Measurements from ENCODE around the gene MCU.

Gene MCU

DNA sequence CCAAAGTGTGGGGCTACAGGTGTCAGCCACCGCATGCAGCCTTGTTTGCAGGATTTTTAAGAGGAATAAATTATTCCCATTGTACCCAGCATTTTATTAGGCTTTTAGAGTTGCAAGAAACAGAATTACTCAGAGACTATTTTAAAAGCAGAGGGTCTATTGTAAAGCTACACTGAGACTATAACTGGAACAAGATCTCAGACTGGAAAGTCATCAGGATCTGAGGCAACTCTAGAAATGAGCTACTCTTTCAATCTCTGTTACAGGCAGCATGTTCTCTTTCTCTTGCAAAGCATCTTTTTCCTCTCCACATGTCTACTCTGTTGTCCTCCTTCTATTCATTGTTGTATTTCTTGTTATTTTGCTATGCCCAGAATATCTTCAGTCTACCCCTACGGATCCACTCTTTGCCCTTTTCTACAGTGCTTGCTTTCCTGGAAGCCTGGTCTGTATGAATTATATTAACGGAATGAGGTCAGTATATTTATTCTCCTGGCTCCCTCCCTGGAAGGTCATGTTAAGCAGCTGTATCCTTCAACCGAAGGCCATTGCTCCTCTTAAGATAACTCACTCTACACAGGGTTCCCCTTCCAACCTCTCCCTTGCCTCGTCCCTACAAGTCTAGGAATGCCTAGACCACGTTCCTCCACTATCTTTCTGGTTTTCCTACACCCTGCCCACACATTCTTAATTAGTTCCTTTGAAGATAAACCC lies 38.4 kb upstream of the MCU start:
- H3K4me3 ChIP-seq (ENCODE audit: low read depth, low read length), result no peak overlapping the region
- TF ChIP-seq, protein P1, sequence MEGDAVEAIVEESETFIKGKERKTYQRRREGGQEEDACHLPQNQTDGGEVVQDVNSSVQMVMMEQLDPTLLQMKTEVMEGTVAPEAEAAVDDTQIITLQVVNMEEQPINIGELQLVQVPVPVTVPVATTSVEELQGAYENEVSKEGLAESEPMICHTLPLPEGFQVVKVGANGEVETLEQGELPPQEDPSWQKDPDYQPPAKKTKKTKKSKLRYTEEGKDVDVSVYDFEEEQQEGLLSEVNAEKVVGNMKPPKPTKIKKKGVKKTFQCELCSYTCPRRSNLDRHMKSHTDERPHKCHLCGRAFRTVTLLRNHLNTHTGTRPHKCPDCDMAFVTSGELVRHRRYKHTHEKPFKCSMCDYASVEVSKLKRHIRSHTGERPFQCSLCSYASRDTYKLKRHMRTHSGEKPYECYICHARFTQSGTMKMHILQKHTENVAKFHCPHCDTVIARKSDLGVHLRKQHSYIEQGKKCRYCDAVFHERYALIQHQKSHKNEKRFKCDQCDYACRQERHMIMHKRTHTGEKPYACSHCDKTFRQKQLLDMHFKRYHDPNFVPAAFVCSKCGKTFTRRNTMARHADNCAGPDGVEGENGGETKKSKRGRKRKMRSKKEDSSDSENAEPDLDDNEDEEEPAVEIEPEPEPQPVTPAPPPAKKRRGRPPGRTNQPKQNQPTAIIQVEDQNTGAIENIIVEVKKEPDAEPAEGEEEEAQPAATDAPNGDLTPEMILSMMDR (IDR thresholded peaks at IDR 0.05; ENCODE audit: low read depth, low read length, missing control alignments), result no peak
- in situ Hi-C loops (cut with HindIII; ENCODE audit: low sequenced_read_pairs), result no loop called here
- no peak for DNase-seq (ENCODE audit: low read depth)

DNA sequence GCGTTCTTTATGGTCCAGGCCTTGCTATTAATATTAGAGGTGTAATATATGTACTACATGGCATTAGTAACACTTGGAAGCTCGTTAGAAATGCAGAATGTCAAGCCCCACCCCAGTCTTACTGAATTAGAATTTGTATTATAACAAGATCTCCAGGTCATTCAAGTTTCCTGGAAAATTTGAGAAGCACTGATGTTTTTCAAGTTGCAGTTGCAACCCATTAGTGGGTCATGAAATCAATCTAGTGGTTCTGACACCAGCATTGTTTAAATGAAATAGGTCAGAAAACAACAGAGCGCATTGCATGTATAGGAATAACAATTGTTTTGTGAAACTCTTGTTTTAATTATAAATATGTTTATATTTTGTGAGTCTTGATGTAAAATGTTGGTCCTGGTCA lies 37.2 kb upstream of the MCU start:
- H3K4me3 ChIP-seq (ENCODE audit: low read depth, low read length), result no peak overlapping the region

DNA sequence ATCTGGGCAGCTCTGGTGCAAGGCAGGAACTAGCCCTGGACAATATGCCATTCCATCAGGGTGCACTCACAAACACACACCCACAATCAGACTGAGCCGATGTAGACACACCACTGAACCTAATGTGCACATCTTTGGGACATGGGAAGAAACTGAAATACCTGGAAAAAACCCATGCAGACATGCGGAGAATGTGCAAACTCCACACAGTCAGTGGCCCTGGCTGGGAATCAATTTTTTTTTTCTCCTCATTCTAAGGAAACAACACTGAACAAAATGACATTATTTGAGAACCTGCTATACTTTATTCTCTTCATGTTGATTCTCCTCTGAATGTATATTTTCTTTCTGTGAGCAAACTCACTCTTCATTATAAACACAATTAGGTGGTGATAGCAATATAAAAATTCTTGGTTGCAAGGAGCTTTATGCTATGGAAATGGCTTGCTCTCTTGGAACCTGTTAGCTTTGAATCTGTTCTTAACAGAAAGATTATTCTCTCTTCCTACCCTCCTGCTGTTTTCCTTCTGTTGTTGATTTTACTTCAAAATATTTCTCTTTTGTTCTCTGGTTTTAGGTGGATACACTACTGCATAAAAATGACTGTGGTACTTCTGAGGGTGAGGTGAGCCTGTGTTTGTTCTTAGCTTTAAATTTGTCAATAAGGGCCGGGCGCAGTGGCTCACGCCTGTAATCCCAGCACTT lies 33.1 kb upstream of the MCU start:
- in situ Hi-C loops (cut with HindIII; ENCODE audit: low sequenced_read_pairs), result no loop called here
- H3K4me3 ChIP-seq (ENCODE audit: low read depth, low read length), result no peak overlapping the region
- TF ChIP-seq, protein P1 (IDR thresholded peaks at IDR 0.05; ENCODE audit: low read depth, low read length, missing control alignments), result no peak
- DNase-seq (ENCODE audit: low read depth), result no peak

More for the DNA sequence above, 37.2 kb upstream of the MCU start:
- TF ChIP-seq, protein P1 (IDR thresholded peaks at IDR 0.05; ENCODE audit: low read depth, low read length, missing control alignments), result no peak
- in situ Hi-C loops (cut with HindIII; ENCODE audit: low sequenced_read_pairs), result no loop called here
- no peak for DNase-seq (ENCODE audit: low read depth)

DNA sequence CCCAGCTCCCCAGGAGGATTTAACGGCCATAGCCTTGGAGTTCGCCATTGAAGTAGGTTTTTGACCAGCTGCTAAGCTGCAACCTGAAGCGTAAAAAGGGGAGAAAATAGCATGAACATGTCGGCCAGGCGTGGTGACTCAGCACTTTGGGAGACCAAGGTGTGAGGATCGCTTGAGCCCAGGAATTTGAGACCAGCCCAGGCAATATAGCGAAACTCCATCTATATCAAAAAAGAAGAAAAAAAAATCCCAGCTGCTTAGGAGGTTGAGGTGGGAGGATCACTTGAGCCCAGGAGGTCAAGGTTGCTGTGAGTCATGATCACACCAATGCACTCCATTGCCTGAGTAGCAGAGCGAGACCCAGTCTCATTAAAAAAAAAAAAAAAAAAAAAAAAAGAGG lies 32.2 kb upstream of the MCU start:
- TF ChIP-seq, protein P1 (IDR thresholded peaks at IDR 0.05; ENCODE audit: low read depth, low read length, missing control alignments), result no peak
- in situ Hi-C loops (cut with HindIII; ENCODE audit: low sequenced_read_pairs), result no loop called here
- no peak overlapping the region for H3K4me3 ChIP-seq (ENCODE audit: low read depth, low read length)
- no peak for DNase-seq (ENCODE audit: low read depth)

DNA sequence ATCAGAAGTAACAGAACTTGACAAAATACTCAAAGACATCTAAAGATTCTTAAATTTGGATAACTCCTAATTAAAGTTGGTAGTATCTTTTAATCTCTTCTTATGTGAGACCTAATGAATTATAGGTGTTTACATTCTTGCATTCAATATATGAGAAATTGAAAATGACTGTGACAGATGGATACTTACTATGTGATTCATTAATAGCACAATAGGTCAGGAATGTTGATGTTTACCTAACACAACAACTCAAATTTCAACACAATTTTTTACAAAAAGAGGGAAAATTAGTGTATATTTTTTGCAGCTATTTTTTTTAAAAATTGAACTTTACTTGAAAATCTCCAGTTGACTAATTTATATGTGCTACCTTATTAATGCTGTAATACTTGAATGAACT lies 31.7 kb upstream of the MCU start:
- DNase-seq (ENCODE audit: low read depth), result no peak
- in situ Hi-C loops (cut with HindIII; ENCODE audit: low sequenced_read_pairs), result no loop called here

DNA sequence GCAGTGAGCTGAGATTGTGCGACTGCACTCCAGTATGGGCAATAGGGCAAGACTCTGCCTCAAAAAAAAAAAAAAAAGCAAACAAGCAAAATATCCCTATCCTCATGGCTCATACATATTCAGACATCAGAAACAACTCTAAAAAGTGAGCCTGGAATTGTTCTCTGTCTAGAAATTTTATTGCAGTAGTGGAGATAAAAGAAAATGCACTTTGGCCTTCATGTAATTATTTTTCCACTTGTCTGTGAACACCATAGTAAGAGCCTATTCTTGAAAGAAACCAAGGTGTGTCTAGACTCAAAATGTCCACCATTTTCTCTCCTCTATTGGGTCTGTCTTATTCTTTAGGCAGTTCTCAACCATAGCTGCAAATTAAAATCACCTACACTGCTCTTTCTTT lies 30.5 kb upstream of the MCU start:
- TF ChIP-seq, protein P1 (IDR thresholded peaks at IDR 0.05; ENCODE audit: low read depth, low read length, missing control alignments), result no peak
- no peak overlapping the region for H3K4me3 ChIP-seq (ENCODE audit: low read depth, low read length)
- in situ Hi-C loops (cut with HindIII; ENCODE audit: low sequenced_read_pairs), result no loop called here
- DNase-seq (ENCODE audit: low read depth), result no peak

More for the DNA sequence above, 31.7 kb upstream of the MCU start:
- H3K4me3 ChIP-seq (ENCODE audit: low read depth, low read length), result no peak overlapping the region
- TF ChIP-seq, protein P1 (IDR thresholded peaks at IDR 0.05; ENCODE audit: low read depth, low read length, missing control alignments), result no peak
